GM23338 (cell line): ENCODE measurements around the gene ESRRA.
A peak's percentile ranks its signal among the peaks of the same experiment; 100 is the strongest.

Experiments
- CREB1 ChIP-seq: fragments of 250-450 bp; sonication (Bioruptor Pico); IDR thresholded peaks from 2 replicates; pipeline ENCODE4 v1.5.0; 2020; ENCODE audit warnings: low read depth, mild to moderate bottlenecking, moderate library complexity
- CTCF ChIP-seq, 2 experiments: fragments of 200-600 bp in 1 of 2; sonication (generic) in 1 of 2; conservative IDR thresholded peaks; 2 replicates each; pipeline versions ENCODE4 v1.5.1 to v1.6.1; 2016 to 2017; ENCODE audit warnings: antibody characterized with exemption in 2 of 2, low read depth in 2 of 2, mild to moderate bottlenecking in 2 of 2, moderate library complexity in 1 of 2
- ETS1 ChIP-seq: IDR thresholded peaks from 2 replicates; pipeline ENCODE4 v1.6.1; 2016; ENCODE audit warnings: antibody characterized with exemption
- EZH2 ChIP-seq: fragments of 200-600 bp; sonication (generic); IDR thresholded peaks from one replicate; pipeline ENCODE4 v1.8.0; 2017; ENCODE audit warnings: antibody characterized with exemption, mild to moderate bottlenecking, low read depth; ENCODE audit not compliant: unreplicated experiment
- EZH2phosphoT487 ChIP-seq: fragments of 200-600 bp; sonication (generic); IDR thresholded peaks from one replicate; pipeline ENCODE4 v1.8.1; 2018; ENCODE audit warnings: antibody characterized with exemption; ENCODE audit not compliant: unreplicated experiment
- JUNB ChIP-seq: IDR thresholded peaks from one replicate; pipeline ENCODE4 v1.6.1; 2016; ENCODE audit warnings: antibody characterized with exemption; ENCODE audit not compliant: unreplicated experiment
- POLR2AphosphoS5 ChIP-seq: IDR thresholded peaks from 2 replicates; pipeline ENCODE4 v1.6.1; 2016; ENCODE audit warnings: antibody characterized with exemption, low read depth
- REST ChIP-seq: IDR thresholded peaks from one replicate; pipeline ENCODE4 v1.6.1; 2018; ENCODE audit warnings: antibody characterized with exemption; ENCODE audit not compliant: unreplicated experiment
- STAT1 ChIP-seq: IDR thresholded peaks from one replicate; pipeline ENCODE4 v1.6.1; 2016; ENCODE audit warnings: antibody characterized with exemption; ENCODE audit not compliant: unreplicated experiment
- ZNF114 ChIP-seq: fragments of 250-450 bp; sonication (Bioruptor Pico); IDR thresholded peaks from 2 replicates; pipeline ENCODE4 v1.5.0; 2020; ENCODE audit warnings: mild to moderate bottlenecking, moderate library complexity
- ZNF331 ChIP-seq: fragments of 250-450 bp; sonication (Bioruptor Pico); IDR thresholded peaks from 2 replicates; pipeline ENCODE4 v1.5.0; 2020; ENCODE audit warnings: low read depth, mild to moderate bottlenecking, moderate library complexity

- TF ChIP-seq EZH2 (peak; percentile 67), CTCF (conservative IDR thresholded peaks at IDR 0.05; ENCODE audit: low read depth in 2 of 2) (no peak), EZH2phosphoT487 (peak; percentile 89), REST (no peak), POLR2AphosphoS5 (no peak), CREB1 (CRISPR knock-in tag) (no peak), STAT1 (no peak), ETS1 (no peak), ZNF114 (CRISPR knock-in tag) (no peak), ZNF331 (CRISPR knock-in tag) (no peak), JUNB (no peak)
Measured at GRCh38 chr11:64298966-64299846, 6.1 kb upstream of the ESRRA start.
